Measurements from ENCODE around the gene ROM1. TPM values are rescaled to one million over a fixed set of nuclear protein-coding genes. Genes with fewer than 3 reads are reported as not detected.

Gene ROM1
- total RNA-seq, 4 donors from 2014 or later = 1.1 to 11.2 (median 5.5) TPM

DNA sequence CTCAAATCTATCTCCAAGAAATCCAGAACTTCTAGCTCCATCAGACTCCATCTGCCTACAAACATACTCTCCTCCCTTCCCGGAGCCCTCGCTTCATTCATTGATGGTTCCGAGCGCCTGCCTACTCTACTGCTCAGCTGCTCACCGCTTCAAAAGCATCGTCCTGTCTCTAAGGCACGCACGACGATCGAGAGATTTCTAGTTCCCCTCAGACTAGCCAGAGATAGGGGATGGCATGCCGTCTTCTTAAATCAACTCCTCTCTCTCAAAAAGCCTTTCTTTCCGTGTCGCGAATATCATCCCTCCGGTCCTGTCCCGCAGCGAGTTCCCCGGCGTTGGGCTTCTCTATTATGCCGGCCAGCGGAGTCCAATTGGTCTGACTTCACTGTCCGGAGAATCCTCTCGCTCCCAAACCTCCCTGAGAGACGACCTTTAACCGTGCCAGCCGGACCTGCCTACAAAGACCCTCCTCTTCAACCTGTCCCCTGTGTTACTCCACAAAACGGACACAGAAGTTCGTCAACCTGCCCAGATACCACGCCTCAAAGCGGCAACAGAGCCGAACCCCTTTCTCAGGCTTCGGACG, 40.0 kb upstream of the ROM1 start:
- TF ChIP-seq, protein P1, sequence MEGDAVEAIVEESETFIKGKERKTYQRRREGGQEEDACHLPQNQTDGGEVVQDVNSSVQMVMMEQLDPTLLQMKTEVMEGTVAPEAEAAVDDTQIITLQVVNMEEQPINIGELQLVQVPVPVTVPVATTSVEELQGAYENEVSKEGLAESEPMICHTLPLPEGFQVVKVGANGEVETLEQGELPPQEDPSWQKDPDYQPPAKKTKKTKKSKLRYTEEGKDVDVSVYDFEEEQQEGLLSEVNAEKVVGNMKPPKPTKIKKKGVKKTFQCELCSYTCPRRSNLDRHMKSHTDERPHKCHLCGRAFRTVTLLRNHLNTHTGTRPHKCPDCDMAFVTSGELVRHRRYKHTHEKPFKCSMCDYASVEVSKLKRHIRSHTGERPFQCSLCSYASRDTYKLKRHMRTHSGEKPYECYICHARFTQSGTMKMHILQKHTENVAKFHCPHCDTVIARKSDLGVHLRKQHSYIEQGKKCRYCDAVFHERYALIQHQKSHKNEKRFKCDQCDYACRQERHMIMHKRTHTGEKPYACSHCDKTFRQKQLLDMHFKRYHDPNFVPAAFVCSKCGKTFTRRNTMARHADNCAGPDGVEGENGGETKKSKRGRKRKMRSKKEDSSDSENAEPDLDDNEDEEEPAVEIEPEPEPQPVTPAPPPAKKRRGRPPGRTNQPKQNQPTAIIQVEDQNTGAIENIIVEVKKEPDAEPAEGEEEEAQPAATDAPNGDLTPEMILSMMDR (IDR thresholded peaks at IDR 0.05; ENCODE audit: low read depth) = no peak

DNA sequence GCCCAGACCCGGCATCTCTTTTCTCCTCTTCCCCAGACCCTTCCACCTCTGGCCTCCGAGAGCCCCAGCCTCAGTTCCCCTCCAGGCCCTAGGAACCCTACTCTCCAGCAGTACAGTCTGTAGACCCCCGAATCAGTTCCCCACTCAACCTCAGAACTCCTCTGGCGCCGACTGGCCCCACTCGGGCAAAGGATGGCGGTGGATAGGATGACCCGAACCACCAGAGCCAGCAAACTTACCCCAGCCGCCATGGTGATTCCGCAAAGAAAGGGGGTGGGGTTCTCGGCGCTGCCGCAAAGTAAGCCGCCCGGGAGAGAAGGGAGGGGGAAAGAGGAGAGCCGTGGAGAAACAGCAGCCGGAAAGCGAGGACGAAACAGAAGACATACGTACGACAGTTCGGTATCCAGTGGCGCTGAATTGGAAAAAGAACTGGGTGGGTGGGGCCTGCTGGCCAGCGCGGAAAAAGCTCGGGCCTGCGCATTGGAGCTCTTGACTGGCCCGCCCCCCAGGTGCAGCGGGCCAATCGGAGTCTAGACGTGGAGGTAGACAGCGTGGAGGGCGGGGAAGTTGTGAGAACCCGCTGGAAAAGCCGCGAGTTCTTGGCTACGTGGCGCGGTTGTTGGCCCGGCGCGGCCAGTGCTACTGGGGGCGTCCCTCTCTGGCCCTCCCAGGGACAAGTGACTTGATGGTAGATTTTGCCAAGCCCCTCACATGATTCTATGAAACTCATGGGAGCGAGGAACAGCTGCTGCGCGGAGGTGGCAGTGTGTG, 39.3 kb upstream of the ROM1 start, which contains the start of gene EEF1G:
Gene EEF1G (minus strand): TSS at position 300 of the 771 bp plus-strand sequence. CDS start 49 bp downstream, at position 251.
- TF ChIP-seq, protein P1 (IDR thresholded peaks at IDR 0.05; ENCODE audit: low read depth) = no peak

DNA sequence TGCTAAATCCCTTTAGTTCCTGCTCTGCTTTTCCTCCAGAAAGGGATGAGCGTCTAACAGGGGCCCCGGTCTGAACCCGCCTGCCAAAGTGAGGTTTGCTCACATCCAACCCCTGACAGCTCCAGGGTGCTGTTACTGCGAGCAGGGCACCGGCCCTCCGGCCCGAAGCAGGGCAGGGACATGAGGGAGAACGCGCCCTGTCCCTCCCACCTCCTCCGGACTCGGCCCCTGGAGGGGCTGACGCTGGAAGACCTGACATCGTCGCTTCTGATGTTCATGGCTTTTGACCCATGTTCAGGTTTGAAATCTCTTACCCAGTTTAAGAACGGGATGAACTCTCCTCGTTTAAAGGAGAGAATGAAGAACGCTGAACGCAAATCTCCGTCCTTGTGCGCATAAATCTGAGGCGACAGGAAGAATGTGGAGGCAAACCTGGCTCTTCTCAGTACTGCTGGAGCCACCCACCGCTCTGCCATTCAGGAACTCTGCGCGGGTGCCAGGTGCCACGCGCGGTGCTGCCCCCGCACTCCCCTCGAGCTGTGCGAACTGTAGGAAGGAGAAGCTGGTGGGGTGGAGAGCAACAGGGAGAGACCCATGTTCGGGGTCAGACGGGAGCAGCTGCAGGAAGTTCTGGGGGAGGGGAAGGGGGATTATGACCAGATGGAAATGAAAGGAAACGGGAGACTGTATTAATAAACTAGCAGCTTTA, 38.5 kb upstream of the ROM1 start:
- TF ChIP-seq, protein P1 (IDR thresholded peaks at IDR 0.05; ENCODE audit: low read depth) = no peak

DNA sequence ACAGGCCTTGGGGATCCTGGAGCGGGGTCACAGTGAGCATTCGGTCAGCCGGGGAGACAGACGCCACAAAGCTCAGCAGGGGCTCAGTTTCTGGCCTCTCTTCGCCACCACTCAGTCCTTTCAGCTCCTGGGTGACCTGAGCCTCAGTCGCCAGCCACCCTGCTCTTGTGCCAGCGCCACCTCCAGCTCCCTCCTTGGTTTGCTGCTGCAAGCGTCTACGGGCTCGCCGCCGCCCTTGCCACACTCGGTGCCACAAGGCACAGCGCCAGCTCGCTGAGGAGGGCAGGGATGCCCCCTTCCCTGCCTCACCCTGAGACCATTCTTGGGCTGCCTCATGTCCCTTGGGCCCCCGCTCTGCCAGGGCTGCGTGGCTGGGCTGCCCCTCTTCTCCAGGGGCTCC, 37.9 kb upstream of the ROM1 start:
- TF ChIP-seq, protein P1 (IDR thresholded peaks at IDR 0.05; ENCODE audit: low read depth) = no peak

DNA sequence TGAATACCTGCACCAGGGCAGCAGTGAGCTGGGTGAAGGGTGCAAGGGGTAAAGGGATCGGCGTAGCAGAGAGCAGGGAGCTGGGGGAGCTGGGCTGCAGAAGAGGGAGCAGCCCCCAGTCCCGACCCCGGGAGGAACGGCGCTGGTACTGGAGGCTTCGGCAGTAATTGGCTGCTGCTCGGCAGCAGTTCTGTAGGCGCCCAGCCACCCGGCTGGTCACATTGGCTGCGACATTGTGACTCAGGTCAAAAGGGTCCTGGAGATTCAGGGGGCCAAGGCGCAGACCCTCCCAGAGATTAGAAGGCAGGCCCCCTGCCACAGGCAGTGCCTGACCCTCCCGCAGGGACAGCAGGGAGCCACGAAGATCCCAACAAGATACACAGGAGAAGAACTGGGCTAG, 37.2 kb upstream of the ROM1 start:
- TF ChIP-seq, protein P1 (IDR thresholded peaks at IDR 0.05; ENCODE audit: low read depth) = no peak

DNA sequence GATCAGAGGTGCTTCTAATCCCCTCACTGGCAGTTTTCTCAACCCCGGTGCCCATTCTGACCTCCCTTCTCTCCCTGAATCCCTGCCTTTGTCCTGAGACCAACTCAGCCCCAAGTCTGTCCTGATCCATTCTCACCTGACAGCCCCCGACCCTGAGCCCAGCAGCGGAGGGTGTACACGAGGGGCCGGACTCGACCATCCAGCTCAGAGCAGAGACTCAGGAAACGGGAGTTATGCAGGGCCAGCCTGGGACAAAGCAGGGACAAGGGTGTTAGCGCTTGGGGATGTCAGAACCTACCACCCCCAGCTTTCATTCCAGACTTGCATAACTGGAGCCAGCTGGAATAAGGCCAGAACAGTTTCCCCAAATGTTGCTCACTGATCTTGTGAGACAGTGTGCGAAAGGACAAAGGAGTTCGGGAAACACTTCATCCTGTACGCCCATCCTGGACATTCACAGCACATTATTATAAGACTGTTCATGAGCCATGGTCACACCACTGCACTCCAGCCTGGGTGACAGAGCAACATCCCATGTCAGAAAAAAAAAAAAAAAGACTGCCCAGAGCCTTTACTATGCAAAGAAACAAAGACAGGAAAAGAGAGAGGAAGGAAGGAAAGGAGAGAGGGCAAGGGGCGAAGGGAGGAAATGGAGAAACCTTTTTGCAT, 35.9 kb upstream of the ROM1 start:
- TF ChIP-seq, protein P1 (IDR thresholded peaks at IDR 0.05; ENCODE audit: low read depth) = no peak
